SHP77 (cell line): ENCODE data around the gene OR2J1.
A peak's percentile ranks its signal among the peaks of the same experiment; 100 is the strongest.
"Not testable (repeated sequence)": the region's sequence is repeated elsewhere in the genome, so short reads cannot be mapped to it uniquely, and the experiment has no call there.

ENCODE experiments used
- DNase-seq, 2 experiments: peaks; one replicate each; lab custom pipeline; 2025; lab: John Stamatoyannopoulos, UW

Gene OR2J1

GRCh38 chr6:29099190-29099589 lies at the start of gene OR2J1:
OR2J1 (plus strand) TSS chr6:29099490; CDS start chr6:29100943, 1,453 bp downstream.
- DNase-seq = no peak

GRCh38 chr6:29051680-29052079 lies 47.6 kb upstream of the OR2J1 start:
- DNase-seq = no peak

- DNase-seq = peak; percentile 46 to 55
Measured at GRCh38 chr6:29071831-29072723, 27.2 kb upstream of the OR2J1 start.

DNA sequence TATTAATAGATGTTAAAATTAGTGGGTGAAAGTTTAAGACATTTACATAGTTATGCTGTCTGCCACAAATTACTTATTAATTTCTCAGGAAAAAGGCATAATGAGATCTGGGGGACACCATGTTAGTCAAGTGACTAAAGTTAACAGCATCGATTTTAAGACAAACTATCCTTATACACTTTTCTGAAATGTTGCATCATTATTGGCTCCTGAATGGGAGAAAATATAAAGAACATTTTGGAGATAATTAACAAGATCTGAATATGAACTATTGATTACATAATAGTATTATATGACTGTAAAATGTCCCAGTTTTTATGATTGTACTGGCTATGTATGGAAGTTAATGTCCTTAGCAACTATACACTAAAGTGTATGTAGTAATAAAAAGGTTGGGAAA lies 20.1 kb upstream of the OR2J1 start:
- no peak for DNase-seq

GRCh38 chr6:29081312-29081711 lies 18.0 kb upstream of the OR2J1 start:
- no peak for DNase-seq

DNA sequence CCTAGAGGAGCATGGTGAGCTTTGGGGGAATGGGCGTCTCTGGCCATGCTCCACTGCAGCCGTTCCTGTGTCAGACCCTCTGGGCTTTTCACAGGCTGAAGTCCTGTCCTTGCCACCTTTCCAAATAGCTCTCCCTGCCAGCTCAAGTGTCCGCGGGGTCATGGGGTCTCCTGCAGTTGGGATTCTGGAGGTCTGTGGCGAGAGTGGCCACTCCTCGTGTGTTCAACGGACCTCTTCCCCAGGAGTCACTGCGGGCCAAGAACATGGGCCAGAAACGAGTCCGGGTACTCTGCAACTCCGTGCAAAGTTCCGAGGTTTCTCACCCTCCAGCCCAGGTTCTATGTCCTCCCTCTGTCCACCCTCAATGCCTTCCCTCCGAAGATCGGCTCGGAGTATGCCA lies 16.8 kb upstream of the OR2J1 start:
- no peak for DNase-seq

GRCh38 chr6:29087213-29087612 lies 12.1 kb upstream of the OR2J1 start, which contains the start of gene OR2B3:
OR2B3 (minus strand) TSS chr6:29087313; CDS start chr6:29087248, 65 bp downstream.
- DNase-seq = no peak

GRCh38 chr6:29092957-29093356 lies 6.3 kb upstream of the OR2J1 start:
- no peak for DNase-seq

- no peak for DNase-seq
Measured at GRCh38 chr6:29097803-29098202, 1.5 kb upstream of the OR2J1 start.

DNA sequence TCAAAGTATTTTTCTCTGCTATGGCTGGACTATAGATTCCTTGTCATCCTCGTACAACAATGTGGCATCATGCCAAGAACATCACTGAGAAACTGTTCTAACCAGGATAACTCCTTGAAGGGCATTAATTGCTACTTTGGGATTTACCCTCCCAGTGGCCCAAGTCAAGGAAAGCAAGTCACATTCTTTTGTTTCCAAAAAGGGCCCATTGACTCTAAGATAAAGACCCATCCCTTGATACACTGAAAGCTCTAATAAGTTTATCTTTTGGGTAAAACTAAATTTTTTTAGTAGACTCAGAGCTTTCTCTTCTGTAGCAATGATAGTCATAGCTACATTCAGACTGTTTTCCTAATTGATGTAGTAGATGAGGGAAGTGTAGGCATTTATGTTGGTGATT lies 8.5 kb downstream of the OR2J1 start, which contains the start of gene OR2J3:
Gene OR2J3 (plus strand): TSS at position 301 of the 400 bp plus-strand sequence. CDS start 3,833 bp downstream, outside the sequence.
- no peak for DNase-seq

DNA sequence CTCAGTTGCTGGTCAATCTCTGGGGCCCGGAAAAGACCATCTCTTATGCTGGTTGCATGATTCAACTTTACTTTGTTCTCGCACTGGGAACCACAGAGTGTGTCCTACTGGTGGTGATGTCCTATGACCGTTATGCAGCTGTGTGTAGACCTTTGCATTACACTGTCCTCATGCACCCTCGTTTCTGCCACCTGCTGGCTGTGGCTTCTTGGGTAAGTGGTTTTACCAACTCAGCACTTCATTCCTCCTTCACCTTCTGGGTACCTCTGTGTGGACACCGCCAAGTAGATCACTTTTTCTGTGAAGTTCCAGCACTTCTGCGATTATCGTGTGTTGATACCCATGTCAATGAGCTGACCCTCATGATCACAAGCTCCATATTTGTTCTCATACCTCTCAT lies 12.8 kb downstream of the OR2J1 start:
- peak in 1 of 2 experiments; percentile 0 for DNase-seq

DNA sequence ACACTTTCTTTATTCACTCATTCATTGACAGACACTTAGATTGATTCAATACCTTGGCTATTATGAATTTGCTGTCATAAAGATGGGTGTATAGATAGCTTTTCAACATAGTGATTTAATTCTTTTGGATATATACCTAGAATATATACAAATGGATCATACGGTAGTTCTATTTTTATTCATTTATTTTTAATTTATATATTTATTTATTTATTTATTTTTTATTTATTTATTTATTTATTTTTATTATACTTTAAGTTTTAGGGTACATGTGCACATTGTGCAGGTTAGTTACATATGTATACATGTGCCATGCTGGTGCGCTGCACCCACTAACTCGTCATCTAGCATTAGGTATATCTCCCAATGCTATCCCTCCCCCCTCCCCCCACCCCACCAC lies 15.7 kb downstream of the OR2J1 start:
- not testable (repeated sequence) for DNase-seq

DNA sequence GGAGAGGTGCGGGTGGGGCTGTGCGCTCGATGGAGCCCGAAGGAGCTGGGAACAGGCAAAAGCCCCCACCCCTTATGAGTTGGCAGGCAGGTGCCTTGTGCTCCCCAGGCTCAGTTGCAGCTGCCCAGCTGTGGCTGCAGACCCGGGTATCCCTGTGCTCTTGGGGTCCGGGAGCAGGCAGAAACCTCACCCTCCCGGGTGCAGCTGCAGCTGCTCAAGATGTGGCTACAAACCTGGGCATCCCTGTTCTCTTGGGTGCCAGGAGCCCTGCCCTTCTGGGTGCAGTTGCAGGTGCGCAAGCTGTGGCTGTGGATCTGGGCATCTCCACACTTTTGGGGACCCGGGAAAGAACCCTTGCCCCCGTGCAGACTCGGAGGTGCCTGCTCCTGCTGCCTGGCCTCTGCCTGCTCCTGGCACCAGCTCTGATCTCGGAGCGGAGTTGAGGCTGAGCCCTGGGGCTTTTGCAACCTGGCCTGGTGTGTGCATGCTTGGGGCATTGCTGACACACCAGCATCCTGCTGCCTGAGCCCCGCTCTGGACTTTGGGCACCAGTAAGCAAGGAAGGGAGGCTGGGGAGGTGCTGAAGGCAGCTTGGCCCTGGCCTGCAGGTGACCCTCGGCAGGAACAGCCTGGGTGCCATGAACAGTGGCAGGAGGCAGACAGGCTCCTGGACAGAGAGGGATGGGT lies 30.2 kb downstream of the OR2J1 start:
- DNase-seq = no peak

GRCh38 chr6:29130644-29131043 lies 31.4 kb downstream of the OR2J1 start:
- no peak for DNase-seq

DNA sequence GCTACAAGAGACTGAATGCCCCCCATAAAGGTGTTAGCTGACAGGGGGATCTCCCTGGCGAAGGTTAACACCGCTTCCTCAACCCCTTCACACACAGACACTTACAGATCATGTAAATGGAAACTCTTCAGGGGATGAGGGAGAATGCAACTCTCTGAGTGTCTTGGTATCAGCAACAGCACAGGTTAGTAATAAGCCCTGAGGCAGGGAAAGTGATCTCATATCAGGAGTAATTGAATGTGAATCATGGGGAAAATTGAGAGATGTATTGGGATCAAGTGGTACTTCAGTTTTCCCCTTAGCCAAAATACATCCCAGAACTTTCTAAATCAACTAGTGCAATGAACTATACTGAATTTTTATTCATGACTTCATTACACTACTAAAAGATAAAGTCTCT lies 32.4 kb downstream of the OR2J1 start:
- no peak for DNase-seq

DNA sequence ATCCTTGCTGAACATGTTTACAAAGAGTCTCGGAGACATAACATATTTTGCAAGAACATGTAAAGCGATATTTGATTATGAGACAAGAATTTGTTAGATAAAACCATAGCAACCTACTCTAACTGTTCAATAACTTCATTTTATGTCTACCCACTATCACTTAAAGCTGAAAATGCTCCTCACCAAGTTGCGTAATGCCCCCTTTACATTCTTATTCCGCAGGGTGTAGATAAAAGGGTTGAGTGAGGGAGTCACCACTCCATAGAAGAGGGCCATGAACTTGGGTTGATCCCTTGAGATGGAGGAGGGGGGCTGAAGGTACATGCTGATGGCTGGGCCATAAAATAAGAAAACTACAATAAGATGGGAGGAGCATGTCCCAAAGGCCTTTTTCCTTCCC lies 38.4 kb downstream of the OR2J1 start:
- DNase-seq = no peak

- DNase-seq = no peak
Measured at GRCh38 chr6:29141606-29142005, 42.3 kb downstream of the OR2J1 start.

DNA sequence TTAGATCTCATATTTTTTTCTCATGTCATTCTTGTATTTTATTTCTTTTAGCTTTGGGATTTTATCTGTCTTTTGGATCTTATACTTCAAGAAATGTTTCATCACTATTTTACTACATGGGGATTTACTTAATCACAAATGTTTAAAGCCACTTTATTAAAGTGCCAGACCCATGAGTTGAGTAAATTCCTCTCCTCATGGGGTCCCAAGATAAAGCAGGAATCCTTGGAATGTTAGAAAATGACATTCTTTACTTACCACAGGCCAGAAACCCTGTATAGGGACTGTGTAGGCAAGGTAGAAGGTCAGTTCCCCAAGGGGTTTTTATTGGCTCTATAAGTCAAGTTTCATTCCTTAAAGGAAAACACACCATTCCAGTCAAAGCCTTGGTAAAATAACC lies 43.0 kb downstream of the OR2J1 start:
- DNase-seq = no peak

DNA sequence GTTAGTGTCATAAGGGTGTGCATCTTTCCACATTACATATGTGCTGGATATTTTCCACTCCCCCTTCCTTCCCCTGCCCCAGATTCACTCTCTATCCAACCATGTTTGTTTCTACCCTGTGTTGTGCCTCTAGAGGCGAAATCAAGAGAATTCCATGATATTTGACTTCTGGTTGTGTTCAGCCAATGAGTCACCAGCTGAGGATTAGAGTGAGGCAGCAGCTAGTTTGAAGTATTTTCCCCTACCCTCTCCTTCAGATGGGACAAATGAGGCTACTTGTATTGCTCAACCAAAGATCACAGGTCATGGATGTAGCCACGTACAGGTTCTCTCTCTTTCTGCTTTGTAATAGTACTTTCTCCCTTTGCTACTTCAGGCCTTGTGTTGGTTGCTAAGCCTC lies 46.9 kb downstream of the OR2J1 start:
- DNase-seq = no peak

- DNase-seq = no peak
Measured at GRCh38 chr6:29147074-29147473, 47.8 kb downstream of the OR2J1 start.

- not testable (repeated sequence) for DNase-seq
Measured at GRCh38 chr6:29149444-29149843, 50.2 kb downstream of the OR2J1 start.
